HG03378 (cell line): ENCODE results near the gene GULP1.
"Not testable (repeated sequence)": the region's sequence is repeated elsewhere in the genome, so short reads cannot be mapped to it uniquely, and the experiment has no call there.

ENCODE experiments used
- ATAC-seq: cut with Tn5 transposase; IDR thresholded peaks from one replicate; pipeline ENCODE4 v1.9.1; 2021; ENCODE audit warnings: mild to moderate bottlenecking, moderate library complexity; ENCODE audit not compliant: unreplicated experiment

The GULP1 gene, protein sequence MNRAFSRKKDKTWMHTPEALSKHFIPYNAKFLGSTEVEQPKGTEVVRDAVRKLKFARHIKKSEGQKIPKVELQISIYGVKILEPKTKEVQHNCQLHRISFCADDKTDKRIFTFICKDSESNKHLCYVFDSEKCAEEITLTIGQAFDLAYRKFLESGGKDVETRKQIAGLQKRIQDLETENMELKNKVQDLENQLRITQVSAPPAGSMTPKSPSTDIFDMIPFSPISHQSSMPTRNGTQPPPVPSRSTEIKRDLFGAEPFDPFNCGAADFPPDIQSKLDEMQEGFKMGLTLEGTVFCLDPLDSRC

DNA sequence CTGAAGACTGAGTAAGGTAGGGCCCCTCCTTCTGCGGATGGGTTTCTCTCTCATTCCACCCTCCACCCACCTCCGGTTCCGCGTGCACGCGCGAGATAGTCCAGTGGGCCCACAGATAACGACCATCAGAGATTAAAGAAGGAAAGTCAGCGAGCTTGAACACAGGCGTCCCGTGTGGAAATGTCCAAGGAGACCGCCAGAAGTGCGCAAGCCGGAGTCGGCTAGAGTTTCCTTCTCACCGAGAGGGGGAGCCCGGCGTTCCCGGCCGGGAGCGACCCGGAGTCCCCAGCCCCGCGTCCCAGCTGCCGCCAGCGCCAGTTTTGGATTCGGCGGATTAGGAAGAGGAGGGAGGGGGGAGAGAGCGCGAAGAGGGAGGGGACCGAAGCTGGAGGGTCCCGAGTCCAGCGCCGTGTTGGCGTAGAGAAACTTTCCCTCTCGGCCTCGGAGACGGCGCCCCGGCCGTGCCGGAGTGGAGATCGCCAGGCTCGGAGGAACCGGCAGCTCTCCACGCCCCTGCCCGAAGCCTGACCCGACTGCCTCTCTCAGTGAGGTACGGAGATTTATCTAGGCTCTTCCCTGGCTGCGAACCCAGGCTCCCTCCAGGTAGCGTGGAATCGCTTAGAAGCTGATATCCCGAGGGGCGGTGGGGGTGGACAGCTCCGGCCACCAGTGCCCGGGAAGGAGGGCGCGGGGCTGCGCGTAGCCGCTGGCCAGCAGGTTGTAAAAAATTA lies at the start of gene GULP1:
Gene GULP1, plus strand, starts transcription at position 258 of the 731 bp plus-strand sequence. CDS start 185,829 bp downstream, outside the sequence.
- no peak for ATAC-seq

DNA sequence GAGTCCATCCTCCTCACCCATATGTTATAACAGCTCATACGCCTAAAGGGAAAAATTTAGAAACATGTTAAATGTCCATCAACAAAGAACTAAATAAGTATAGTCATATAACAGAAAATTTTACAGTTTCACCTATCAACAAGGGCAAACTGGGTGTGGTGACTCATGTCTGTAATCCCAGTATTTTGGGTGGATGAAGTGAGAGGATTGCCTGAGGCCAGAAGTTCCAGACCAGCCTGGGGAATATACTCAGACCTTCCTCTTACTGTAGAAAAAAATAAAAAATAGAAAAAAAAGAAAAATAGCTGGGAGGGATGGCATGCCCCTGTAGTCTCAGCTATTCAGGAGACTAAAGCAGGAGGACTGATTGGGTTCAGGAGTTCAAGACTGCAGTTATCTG lies 48.3 kb upstream of the GULP1 start:
- ATAC-seq = no peak

DNA sequence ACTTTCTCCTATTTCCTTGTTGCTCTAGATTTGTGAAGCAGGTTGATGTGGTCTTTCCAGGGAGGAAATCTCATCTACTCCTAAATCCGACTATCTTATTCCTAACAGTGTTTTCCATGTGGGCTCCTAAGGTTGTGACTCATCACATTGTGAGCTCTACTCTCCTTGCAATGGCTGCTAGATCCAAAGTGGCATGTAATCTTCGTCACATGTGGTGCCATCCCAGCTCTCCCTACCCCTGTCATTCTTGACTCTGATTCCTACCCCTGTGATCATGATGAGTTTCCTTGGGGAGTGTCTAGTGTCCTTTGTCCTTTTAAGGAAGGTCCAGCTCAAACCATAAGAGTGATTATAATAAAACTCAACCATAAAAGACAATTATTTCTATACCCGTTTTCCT lies 47.3 kb upstream of the GULP1 start:
- ATAC-seq = no peak

DNA sequence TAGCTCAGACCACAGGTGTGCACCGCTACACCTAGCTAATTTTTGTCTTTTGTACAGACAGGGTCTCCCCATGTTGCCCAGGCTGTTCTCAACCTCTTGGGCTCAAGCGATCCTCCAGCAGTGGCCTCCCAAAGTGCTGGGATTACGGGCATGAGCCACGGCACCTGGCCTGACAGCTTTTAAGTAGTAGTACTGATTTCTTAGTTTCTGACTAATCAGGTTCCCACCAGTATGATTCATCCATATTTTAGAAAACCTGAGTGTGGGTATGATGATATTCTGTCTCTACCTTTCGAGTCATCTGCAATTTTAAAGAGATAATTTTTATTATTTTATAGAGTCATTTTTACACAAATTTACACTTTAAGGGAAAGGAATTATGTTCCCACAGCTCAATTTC lies 46.4 kb upstream of the GULP1 start:
- ATAC-seq = no peak

DNA sequence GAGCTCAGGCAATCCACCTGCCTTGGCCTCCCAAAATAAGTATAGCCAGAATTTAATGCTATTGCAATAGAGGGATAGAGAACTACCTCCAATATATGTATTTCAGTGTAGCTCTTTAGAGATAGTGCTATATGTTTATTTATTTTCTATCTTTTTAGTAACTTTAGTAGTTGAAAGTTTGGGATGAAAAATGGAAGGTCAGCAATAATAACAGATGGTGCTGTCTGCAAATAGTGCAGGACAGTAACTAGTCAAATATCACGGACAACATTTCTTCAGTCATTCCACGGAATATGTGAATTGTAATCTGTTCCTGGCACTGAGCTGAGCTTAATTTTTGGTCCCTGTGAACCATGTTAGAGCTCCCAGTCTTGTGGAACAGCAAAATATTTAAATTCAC lies 43.2 kb upstream of the GULP1 start:
- no peak for ATAC-seq

DNA sequence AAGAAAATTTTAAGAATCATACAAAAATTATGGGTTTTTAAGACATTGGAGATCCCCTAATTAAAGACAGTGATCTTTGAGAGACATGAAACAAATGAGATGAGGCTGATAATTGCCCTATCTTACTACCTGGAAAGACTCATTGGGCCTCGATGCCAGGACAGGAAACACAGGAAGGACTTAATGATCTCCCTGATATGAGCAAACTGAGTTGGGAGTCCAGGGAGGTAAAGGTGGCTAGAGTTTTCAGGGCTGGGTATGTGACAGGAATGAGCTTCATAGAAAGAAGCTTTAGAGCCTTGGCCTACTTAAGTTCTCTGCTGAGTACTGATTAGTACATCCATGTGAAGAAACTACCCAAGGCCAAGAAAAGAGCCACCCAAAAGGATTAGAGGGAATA lies 40.6 kb upstream of the GULP1 start:
- ATAC-seq = no peak

DNA sequence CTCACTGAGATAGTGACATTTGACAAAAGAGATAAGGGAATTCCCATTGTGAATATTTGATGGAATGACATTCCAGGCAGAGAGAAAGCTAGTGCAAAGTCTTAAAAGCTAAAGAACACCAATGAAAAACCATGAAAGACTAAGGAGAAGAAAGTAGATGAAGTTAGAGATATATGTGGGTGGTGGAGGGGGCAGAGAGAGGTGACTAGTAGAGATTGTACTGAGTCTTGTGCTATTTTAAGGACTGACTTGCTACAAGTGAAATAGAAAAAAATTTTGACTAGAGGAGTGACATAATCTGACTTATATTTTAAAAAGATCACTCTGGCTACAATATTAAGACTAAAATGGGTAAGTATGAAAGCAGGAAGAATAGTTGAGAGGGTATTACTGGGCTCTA lies 35.3 kb upstream of the GULP1 start:
- no peak for ATAC-seq

DNA sequence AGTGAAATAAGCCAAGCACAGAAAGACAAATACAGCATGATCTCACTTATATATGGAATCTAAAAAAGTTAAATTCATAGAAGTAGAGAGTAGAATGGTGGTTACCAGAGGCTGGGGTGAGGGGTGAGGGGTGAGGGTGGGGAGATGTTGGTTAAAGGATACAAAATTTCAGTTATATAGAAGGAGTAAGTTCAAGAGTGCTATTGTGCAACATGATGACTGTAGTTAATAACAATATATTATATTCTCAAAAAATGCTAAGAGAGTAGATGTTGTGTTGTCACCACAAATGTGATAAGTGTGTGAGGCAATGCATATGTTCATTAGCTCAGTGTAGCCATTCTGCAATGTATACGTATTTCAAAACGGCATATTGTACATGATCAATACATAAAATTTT lies 26.4 kb upstream of the GULP1 start:
- no peak for ATAC-seq

DNA sequence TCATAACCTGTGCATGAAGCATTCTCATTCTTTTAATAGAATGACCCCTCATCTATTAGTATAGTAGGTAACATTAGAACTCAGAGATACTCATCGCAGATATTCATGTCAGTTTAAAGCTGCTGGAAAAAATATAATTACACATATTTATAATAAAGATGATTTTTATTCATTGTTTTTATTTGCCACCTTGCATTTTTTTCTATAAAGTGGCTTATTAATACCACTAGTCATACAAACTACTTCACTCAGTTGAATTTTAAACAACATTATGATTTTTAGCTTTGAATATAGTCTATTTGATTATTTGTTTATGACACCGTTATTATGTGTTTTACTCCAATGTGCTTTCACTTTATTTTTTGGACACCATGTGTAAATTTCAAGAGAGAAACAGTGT lies 23.9 kb upstream of the GULP1 start:
- ATAC-seq = no peak

DNA sequence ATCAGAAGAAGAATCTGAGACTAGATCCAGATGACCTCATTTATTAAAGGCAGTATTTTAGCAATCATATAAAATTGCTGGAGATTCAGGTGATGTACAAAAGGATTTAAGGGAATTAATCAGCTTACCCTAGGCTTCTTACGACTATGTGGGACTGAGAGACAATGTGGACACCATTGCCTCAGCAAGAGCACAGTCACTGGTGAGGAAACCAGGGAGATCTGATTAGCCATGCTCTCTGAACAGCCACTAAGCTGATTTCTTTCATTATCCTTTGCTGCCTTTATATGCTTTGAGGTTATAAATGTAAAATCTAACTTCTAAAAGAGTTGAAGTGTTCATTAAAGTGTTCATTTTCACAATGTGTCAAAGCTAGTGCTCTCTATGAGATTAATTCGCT lies 22.7 kb upstream of the GULP1 start:
- no peak for ATAC-seq

DNA sequence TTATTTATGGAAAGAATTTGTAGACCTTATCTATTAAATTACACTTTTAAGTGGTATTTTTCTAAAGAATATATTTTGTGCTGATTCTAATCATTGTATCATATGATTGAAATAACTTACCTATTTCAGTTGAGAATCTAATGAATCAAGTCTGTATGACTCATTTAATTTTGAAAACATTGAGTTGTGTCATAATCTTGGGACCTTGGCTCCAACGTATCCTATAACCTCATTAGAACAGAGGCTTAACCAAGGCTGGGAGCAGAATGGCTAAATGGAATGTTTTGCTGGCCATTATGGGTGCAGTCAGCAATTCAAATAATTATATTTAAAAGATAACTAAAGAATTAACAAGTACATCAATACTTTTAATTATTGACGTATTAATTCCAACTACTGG lies 19.6 kb upstream of the GULP1 start:
- ATAC-seq = no peak

DNA sequence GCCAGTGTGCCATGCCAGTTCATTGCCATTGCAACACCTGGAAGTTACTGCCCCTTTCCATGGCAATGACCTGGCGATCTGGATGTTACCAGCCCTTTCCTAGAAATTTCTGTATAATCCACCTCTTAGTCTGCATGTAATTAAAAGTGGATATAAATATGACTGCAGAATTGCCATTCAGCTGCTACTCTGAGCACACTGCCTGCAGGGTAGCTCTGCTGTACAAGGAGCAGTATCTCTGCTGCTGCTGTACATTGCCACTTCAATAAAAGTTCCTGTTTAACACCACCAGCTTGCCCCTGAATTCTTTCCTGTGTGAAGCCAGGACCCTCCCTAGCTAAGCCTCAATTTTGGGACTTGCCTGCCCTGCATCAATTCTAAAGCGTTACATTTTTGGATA lies 17.4 kb upstream of the GULP1 start:
- no peak for ATAC-seq

DNA sequence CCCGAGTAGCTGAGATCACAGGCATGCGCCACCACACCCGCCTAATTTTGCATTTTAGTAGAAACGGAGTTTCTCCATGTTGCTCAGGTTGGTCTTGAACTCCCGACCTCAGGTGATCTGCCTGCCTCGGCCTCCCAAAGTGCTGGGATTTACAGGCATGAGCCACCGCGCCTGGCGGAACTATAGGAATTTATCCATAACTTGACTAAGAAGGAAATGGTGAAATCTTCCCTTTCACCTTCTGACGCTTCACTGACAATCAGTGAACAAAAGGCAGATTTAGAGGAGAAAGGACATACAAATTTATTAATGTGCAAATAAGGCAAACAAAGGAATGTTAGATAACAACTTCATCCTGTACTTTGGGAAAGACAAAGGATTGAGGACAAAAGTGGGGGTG lies 15.4 kb upstream of the GULP1 start:
- no peak for ATAC-seq

DNA sequence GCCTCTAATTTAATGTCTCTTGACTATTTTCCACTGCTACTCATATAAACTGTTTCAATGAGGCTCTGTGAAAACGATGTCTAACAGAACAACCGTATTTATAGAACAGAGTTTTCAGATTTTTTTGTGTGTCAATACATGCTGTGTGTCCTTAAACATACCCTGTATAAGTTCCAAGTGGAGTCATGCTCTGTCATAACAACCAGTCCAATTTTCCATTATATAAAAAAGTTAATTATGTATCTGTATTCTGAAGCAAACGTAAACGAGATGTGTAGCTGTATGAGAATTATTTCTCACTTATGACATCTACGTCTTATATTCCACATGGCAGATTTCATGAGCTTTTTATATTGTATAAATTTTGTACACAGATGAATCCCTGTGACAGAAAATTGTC lies 13.9 kb upstream of the GULP1 start:
- ATAC-seq = no peak

DNA sequence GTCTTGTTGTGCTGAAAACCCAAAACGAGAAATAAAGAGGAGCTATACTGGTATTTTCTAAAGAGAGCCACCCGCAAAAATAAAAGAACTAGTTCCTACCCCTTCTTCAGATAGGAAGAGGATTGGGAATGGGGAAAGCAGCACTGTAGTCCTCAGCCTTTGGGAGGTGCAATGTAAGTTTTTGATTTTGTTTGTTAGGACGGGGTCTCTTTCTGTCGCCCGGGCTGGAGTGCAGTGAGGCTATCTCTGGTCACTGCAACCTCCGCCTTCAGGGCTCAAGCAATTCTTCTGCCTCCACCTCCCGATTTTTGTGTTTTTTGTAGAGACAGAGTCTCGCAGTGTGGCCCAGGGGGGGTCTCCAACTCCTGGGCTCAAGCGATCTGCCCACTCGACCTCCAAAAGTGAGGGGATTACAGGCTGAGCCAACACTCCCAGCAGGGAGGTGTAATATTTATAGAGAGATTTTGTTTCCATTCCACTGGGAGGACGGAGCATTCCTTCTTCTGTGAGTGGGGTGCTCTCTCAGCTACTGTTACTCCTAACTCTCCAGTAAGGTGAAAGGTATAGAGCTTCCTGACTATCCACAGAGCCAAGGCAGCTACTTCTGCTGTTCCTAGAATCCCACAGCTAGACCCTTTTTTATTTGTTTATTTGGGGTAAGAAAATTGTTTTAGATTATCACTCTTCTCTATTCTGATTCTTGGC lies 13.1 kb upstream of the GULP1 start:
- ATAC-seq = no peak

DNA sequence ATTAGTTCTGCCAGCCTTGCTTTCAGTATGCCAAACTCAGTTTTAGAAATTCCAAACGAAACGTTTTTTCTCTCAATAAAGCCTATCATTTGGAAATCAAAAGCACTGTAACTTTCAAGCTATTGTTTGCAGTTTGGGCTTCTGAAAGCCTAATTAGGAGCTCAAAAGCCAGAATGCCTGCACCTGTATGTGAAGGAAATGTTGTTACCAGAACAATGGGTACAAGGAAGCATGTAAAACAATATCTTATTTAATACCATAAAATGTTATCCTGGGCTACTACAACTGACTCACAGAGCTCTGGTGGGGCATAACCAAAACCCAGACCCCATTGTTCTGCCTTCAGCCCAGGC lies 12.6 kb upstream of the GULP1 start:
- no peak for ATAC-seq

DNA sequence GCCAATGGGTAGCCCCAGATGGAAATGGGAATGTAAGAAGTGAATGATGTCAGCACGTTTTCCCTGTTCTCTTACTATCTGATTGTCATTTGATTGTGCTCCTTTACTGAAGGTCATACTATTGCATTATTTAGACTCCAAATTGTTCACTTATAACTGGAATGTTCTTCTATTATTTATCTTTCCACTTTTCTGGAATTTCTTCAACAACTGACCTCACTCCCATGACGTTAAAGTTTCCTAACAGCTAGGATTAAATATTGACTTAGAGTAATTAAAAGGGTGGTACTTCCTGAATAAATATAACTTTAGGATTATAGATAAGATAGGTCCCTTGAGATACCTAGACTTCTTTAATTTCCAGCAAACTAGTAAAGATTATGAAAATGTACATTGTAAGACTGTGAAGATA lies 10.9 kb upstream of the GULP1 start:
- no peak for ATAC-seq

DNA sequence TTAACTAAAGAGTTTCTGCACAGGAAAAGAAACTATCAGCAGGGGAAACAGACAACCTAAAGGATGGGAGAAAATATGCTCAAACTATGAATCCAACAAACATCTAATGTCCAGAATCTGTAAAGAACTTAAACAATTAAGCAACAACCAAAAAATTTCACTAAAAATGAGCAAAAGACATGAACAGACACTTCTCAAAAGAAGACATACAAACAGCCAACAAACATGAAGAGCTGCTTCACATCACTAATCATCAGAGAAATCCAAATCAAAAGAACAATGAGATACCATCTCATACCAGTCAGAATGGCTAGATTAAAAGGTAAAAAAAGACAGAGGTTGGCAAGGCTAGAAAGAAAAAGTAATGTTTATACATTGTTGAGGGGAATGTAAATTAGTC lies 8.8 kb upstream of the GULP1 start:
- ATAC-seq = no peak

DNA sequence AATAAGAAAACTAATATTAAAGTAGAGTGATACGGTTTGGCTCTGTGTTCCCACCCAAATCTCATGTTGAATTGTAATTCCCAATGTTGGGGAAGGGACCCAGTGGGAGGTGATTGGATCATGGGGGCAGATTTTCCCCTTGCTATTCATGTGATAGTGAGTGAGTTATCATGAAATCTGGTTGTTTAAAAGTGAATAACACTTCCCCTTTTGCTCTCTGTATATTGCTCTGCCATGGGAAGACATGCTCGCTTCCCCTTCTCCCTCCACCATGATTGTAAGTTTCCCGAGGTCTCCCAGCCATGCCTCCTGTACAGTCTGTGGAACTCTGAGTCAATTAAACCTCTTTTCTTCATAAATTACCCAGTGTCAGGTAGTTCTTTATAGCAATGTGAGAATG lies 7.4 kb upstream of the GULP1 start:
- ATAC-seq = not testable (repeated sequence)

DNA sequence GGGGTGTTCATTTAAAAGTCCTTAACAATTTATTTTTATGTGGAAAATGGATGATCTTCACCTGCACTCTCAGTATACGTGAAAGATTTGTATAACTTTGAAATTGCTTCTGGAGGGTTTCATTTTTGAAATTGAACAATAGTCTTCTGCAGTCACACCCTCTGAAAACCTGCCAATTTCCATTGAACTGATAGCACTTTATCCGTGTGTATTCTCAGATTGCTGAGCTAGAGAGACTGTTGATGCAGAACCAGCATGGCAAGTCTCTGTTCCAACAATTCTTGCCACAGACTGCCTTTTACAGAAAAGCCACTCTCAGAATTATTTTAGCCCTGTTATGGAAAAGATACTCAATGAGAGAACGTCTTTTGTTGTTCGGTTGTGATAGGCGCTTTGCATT lies 6.6 kb upstream of the GULP1 start:
- no peak for ATAC-seq

DNA sequence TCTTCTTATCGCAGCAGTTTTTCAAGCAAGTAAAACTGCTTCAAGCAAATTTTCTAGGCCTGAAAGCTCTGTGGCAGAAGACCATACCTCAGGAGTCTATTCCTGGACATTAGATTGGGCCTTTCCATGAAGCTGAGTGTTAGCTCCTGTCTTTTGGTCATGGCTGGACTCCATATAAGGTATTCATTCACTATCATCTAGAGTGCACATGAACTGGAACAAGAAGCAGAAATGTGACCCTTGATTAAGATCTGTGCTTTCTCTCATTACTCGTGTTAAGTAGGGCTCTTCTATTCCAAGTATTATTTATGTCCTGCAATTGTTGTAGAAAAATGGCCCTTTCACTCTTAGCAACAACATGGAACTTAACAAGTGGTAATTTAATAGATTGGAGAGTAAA lies 5.9 kb upstream of the GULP1 start:
- ATAC-seq = no peak

DNA sequence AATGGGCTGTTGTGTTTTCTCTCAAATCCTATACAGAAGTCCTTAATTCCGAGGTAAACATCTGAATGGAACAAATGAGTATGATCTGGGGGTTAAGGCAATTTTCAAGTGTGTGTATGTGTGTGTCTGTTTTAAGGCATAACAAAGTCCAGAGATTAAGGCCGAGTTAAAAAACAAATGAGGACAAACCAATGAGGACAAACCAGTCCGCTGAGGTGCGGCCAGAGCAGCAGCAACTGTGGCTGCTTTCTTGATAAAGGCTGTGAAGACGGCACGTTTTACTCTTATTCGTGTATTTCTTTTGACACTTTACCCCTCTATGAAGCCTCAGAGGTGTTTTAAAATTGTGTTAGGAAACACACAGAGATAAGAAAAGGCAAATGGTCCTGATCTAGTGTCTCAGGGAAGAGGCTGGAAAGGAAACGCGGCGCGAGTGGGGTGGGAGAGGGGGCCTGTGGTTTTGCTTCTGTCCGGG lies 495 bp upstream of the GULP1 start:
- ATAC-seq = no peak
